GM12878 (cell line): ENCODE measurements around the gene CDPF1. TPM values are rescaled to one million over a fixed set of nuclear protein-coding genes. Genes with fewer than 3 reads are reported as not detected.

ENCODE experiments used
- ATAC-seq: fragments of 200-7000 bp; cut with Tn5 transposase; 3 replicates; pipeline ENCODE4 v1.9.1; 2020; ENCODE audit warnings: mild to moderate bottlenecking, moderate library complexity
- BruUV-seq: library from RNA; stranded (reverse); fragments of 400-500 nt; replicated peaks from 2 replicates; lab custom pipeline; 2021; lab: Mats Ljungman, UMichigan
- CTCF ChIA-PET: fragments of 300-600 bp; sonication (Branson Sonifier 250); formaldehyde crosslinking; extraction: SDS; loops from one replicate; lab custom pipeline; 2021; ENCODE audit warnings: inconsistent platforms; lab: Yijun Ruan, JAX
- POLR2A ChIA-PET: fragments of 350-600 bp; formaldehyde crosslinking; extraction: SDS; loops from one replicate; lab custom pipeline; 2021; ENCODE audit warnings: inconsistent platforms; lab: Charles Lee
- RAD21 ChIA-PET: fragments of 300-600 bp; sonication (Branson Sonifier 250); formaldehyde crosslinking; loops from one replicate; lab custom pipeline; 2023; ENCODE audit warnings: antibody characterized with exemption; ENCODE audit not compliant: unreplicated experiment; lab: Charles Lee
- SMC1A ChIA-PET: fragments of 300-600 bp; sonication (Branson Sonifier 250); formaldehyde crosslinking; loops from one replicate; lab custom pipeline; 2023; ENCODE audit not compliant: unreplicated experiment, uncharacterized antibody; lab: Charles Lee
- DNase-seq: peaks from one replicate; pipeline ENCODE4 v3.0.0-alpha.2; 2011; ENCODE audit warnings: low read depth, low spot score
- FAIRE-seq: peaks from 3 replicates; lab custom pipeline; 2011; peaks lifted over from hg19 to GRCh38; lab: Jason Lieb, UNC
- H2AFZ ChIP-seq: 2 replicates; pipeline ENCODE4 v1.6.0; 2011; ENCODE audit warnings: low read depth, low read length, control low read depth; ENCODE audit not compliant: control insufficient read depth
- H3K27ac ChIP-seq: 2 replicates; pipeline ENCODE4 v1.5.1; 2011; ENCODE audit warnings: control low read depth; ENCODE audit not compliant: control insufficient read depth, insufficient read depth
- H3K27me3 ChIP-seq, 2 experiments: replicated peaks in 1 of 2; 2 replicates each; pipeline versions ENCODE4 v1.6.0 to v1.6.1; 2011; ENCODE audit warnings: low read length in 1 of 2; ENCODE audit not compliant: control insufficient read depth in 2 of 2, insufficient read depth in 2 of 2
- H3K36me3 ChIP-seq, 2 experiments: 2 replicates each; pipeline ENCODE4 v1.5.1; 2011; ENCODE audit warnings: low read length in 1 of 2; ENCODE audit not compliant: control insufficient read depth in 2 of 2, insufficient read depth in 2 of 2
- H3K4me1 ChIP-seq: 2 replicates; pipeline ENCODE4 v1.6.1; 2011; ENCODE audit warnings: mild to moderate bottlenecking, low read length, moderate library complexity, mixed read lengths; ENCODE audit not compliant: control insufficient read depth, insufficient read depth
- H3K4me2 ChIP-seq: 2 replicates; pipeline ENCODE4 v1.6.0; 2011; ENCODE audit warnings: control low read depth; ENCODE audit not compliant: control insufficient read depth, insufficient read depth
- H3K4me3 ChIP-seq: fragments of 200-600 bp; sonication (generic); 2 replicates; pipeline ENCODE4 v1.5.1; 2016
- H3K79me2 ChIP-seq: 2 replicates; pipeline ENCODE4 v1.6.0; 2011; ENCODE audit warnings: low read length; ENCODE audit not compliant: control insufficient read depth, insufficient read depth
- H3K9ac ChIP-seq: 2 replicates; pipeline ENCODE4 v1.8.0; 2011; ENCODE audit warnings: low read length, control low read depth, mixed read lengths; ENCODE audit not compliant: control insufficient read depth, insufficient read depth
- H3K9me3 ChIP-seq: replicated peaks from 3 replicates; pipeline ENCODE4 v1.5.1; 2011; ENCODE audit warnings: mild to moderate bottlenecking, low read length; ENCODE audit not compliant: control insufficient read depth, insufficient read depth
- H4K20me1 ChIP-seq: 2 replicates; pipeline ENCODE4 v1.6.0; 2011; ENCODE audit not compliant: control insufficient read depth, insufficient read depth
- ASH2L ChIP-seq: fragments of 300-600, 200-600 bp; sonication (generic); IDR thresholded peaks from 2 replicates; pipeline ENCODE4 v1.6.1; 2017; ENCODE audit warnings: low read depth, mild to moderate bottlenecking, borderline replicate concordance
- ATF7 ChIP-seq: fragments of 450-650 bp; IDR thresholded peaks from 2 replicates; pipeline ENCODE4 v1.6.1; 2016; ENCODE audit warnings: low read depth, mild to moderate bottlenecking
- CBFB ChIP-seq: IDR thresholded peaks from 2 replicates; pipeline ENCODE4 v1.6.1; 2016; ENCODE audit warnings: antibody characterized with exemption, low read depth
- CBX5 ChIP-seq: sonication (generic); IDR thresholded peaks from 2 replicates; pipeline ENCODE4 v1.6.1; 2016; ENCODE audit warnings: low read depth, moderate library complexity, mild to moderate bottlenecking, inconsistent platforms
- LARP7 ChIP-seq: fragments of 450-650 bp; IDR thresholded peaks from 2 replicates; pipeline ENCODE4 v1.6.1; 2017; ENCODE audit warnings: mild to moderate bottlenecking
- MLLT1 ChIP-seq: fragments of 450-650 bp; IDR thresholded peaks from 2 replicates; pipeline ENCODE4 v1.6.1; 2016; ENCODE audit warnings: mild to moderate bottlenecking
- PAX5 ChIP-seq: IDR thresholded peaks from 2 replicates; pipeline ENCODE4 v1.6.1; 2011; ENCODE audit warnings: low read depth, low read length, borderline replicate concordance
- PBX3 ChIP-seq: IDR thresholded peaks from 2 replicates; pipeline ENCODE4 v1.6.1; 2011; ENCODE audit warnings: mild to moderate bottlenecking, low read depth, low read length, moderate library complexity; ENCODE audit not compliant: insufficient replicate concordance
- RELB ChIP-seq: fragments of 450-650 bp; IDR thresholded peaks from 2 replicates; pipeline ENCODE4 v1.6.1; 2017; ENCODE audit warnings: low read depth, mild to moderate bottlenecking, moderate library complexity
- SPI1 ChIP-seq: IDR thresholded peaks from 2 replicates; pipeline ENCODE4 v1.6.1; 2011; ENCODE audit warnings: low read depth, mild to moderate bottlenecking, low read length, moderate library complexity, borderline replicate concordance; ENCODE audit not compliant: insufficient read depth
- SRF ChIP-seq, 2 experiments: IDR thresholded peaks; 2 replicates each; pipeline ENCODE4 v1.6.1; 2011; ENCODE audit warnings: low read depth in 2 of 2, low read length in 2 of 2, mild to moderate bottlenecking in 1 of 2, moderate library complexity in 1 of 2
- SUZ12 ChIP-seq: fragments of 200-600 bp; sonication (generic); IDR thresholded peaks from one replicate; pipeline ENCODE4 v1.6.1; 2018; ENCODE audit warnings: antibody characterized with exemption, mild to moderate bottlenecking; ENCODE audit not compliant: unreplicated experiment
- TCF12 ChIP-seq: IDR thresholded peaks from 2 replicates; pipeline ENCODE4 v1.6.1; 2011; ENCODE audit warnings: low read depth, mild to moderate bottlenecking, low read length
- TCF7 ChIP-seq: IDR thresholded peaks from 2 replicates; pipeline ENCODE4 v1.6.1; 2014; ENCODE audit warnings: antibody characterized with exemption, borderline replicate concordance
- YY1 ChIP-seq: IDR thresholded peaks from 2 replicates; pipeline ENCODE4 v1.6.1; 2011; ENCODE audit warnings: low read depth, mild to moderate bottlenecking, low read length
- WGBS: methylation state at CpG from one replicate; pipeline ENCODE4 v1.1.6; 2016; ENCODE audit warnings: low lambda C conversion rate; ENCODE audit not compliant: insufficient replicate concordance, insufficient coverage; ENCODE audit errors: missing lambda C conversion rate; 5-methylcytosine and 5-hydroxymethylcytosine counted together
- in situ Hi-C: fragments of 300-500 bp; cut with MboI; formaldehyde crosslinking; loops from 9 replicates; pipeline ENCODE4 v1.14.3; 2018; ENCODE audit warnings: mixed read lengths
- intact Hi-C: fragments of 100-400 bp; cut with micrococcal nuclease; formaldehyde crosslinking; loops from one replicate; pipeline ENCODE4 v1.14.2; 2022; ENCODE audit not compliant: unreplicated experiment
- polyA plus RNA-seq, 11 experiments: library from polyadenylated mRNA; depleted of rRNA in 4 of 11; unstranded in 6 of 11; stranded (reverse) in 5 of 11; fragments of >200 nt; fragmentation: Nextera tagmentation in 4 of 11; fragmentation: Illumina TruSeq in 1 of 11; extraction: Ambion mirVana in 4 of 11; extraction: Trizol in 1 of 11; gene quantifications; 1 replicate in 1 of 11; 2 replicates in 10 of 11; pipeline versions ENCODE4 v1.2.1 to v1.2.3, GENCODE V29; 2011 to 2016; ENCODE audit warnings: inconsistent platforms in 2 of 11, missing spikeins in 2 of 11, low read depth in 1 of 11
- total RNA-seq, 4 experiments: library from RNA; depleted of rRNA in 3 of 4; stranded (reverse); fragments of >200 nt in 3 of 4; fragmentation: Illumina TruSeq in 1 of 4; extraction: Trizol in 1 of 4; gene quantifications; 2 replicates each; pipeline versions ENCODE4 v1.2.1 to v1.2.3, GENCODE V29; 2013 to 2021

Gene CDPF1
- total and polyA plus RNA-seq, 10 of the 15 experiments (the other 5 are each of a cell fraction or from before 2014, with no cell fraction given) = 1.0 to 22.4 (median 7.9) TPM

GRCh38 chr22:46292732-46293131, 42.6 kb upstream of the CDPF1 start (continued):
- no peak for TF ChIP-seq MLLT1
- TF ChIP-seq CBX5 = no peak
- TF ChIP-seq, all 136 proteins: peak for 0

- FAIRE-seq = no peak
- Histone ChIP-seq H3K79me2 (peaks cover 23% of the 10 kb centered on the region), H3K4me3 (no peak overlapping the region), H3K27me3 (no peaks in the 10 kb centered on the region), H3K4me1 (peaks cover 36% of the 10 kb centered on the region), H3K4me2 (no peak overlapping the region), H3K27ac (no peak overlapping the region)
- SMC1A ChIA-PET = no interaction called here
- no peak for DNase-seq
- ATAC-seq = no peak
- RAD21 ChIA-PET = no interaction called here
- POLR2A ChIA-PET = no interaction called here
- in situ Hi-C loops = no loop called here
- WGBS = 95% methylated on average over 3 of the region's 3 CpGs
- CTCF ChIA-PET = no interaction called here
- no TSS peak for BruUV-seq
- no peak for TF ChIP-seq SRF (IDR thresholded peaks at IDR 0.05; ENCODE audit: low read depth in 2 of 2, low read length in 2 of 2)
- no peak for TF ChIP-seq ATF7
- no peak for TF ChIP-seq LARP7
- no peak for TF ChIP-seq TCF12
- TF ChIP-seq SUZ12 = no peak
- TF ChIP-seq YY1 = no peak
- TF ChIP-seq PBX3 = no peak
- TF ChIP-seq ASH2L = no peak
- no peak for TF ChIP-seq CBFB
- TF ChIP-seq TCF7 = no peak
- TF ChIP-seq PAX5 = no peak
- TF ChIP-seq SPI1 = no peak
- no peak for TF ChIP-seq RELB
- TF ChIP-seq, all 136 proteins: peak for 0
- Histone ChIP-seq H3K9ac (no peak overlapping the region), H3K9me3 (no peaks in the 10 kb centered on the region; the same call in 2 of the 3 replicates), H4K20me1 (no peaks in the 10 kb centered on the region), H3K36me3 (peaks cover 0 to 3% of the 10 kb centered on the region in 2 experiments; a peak in 2 of 4 replicates), H2AFZ (no peak overlapping the region)
- intact Hi-C loops = no loop called here
These were observed 42.1 kb upstream of the CDPF1 start for GRCh38 chr22:46292173-46292572.
